HG03469 (cell line): ENCODE results near the gene SCP2D1.

Experiments used
- ATAC-seq: cut with Tn5 transposase; IDR thresholded peaks from one replicate; pipeline ENCODE4 v1.9.1; 2021; ENCODE audit warnings: mild to moderate bottlenecking, moderate library complexity, moderate number of reproducible peaks; ENCODE audit not compliant: unreplicated experiment

SCP2D1 gene

DNA sequence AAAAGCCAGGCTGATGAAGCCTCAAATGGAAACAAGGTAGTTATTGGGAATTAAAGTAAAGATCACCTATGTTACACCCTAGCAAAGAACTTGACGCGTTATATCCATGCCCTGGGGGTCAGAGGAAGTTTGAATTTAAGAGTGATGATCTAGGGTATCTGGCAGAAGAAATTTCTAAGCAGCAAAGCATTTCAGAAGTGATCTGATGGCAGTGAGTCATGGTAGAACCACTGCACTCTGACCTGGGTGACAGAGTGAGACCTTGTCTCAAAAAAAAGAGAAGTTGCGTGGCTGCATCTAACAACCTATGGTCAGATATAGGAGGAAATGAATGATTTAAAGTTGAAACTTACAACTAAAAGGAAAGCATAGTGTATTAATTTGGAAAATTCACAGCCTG, 45.2 kb downstream of the SCP2D1 start:
- no peak for ATAC-seq
